ENCODE results near the gene RMND5A. TPM values are rescaled to one million over a fixed set of nuclear protein-coding genes. Genes with fewer than 3 reads are reported as not detected.

RMND5A gene
- total RNA-seq, 1 donor from 2014 or later, result 40.1 TPM

DNA sequence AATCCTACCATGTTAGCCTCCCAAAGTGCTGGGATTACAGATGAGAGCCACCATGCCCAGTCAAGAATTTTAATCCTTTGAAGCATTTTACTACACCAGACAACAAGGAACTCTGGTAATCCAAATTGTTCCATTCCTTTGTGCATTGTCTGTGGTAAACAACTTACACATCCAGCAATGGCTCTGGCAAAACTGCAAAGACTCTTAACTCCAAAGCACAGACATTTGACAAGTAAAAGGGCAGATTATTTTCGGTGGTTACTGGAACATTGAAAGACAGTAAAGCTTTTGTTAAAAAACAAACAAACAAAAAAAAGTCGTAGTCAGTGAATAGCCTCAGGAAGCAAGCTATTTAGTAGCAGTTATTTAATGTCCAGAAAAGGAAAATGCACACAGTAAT lies 33.2 kb upstream of the RMND5A start:
- TF ChIP-seq, protein P1, sequence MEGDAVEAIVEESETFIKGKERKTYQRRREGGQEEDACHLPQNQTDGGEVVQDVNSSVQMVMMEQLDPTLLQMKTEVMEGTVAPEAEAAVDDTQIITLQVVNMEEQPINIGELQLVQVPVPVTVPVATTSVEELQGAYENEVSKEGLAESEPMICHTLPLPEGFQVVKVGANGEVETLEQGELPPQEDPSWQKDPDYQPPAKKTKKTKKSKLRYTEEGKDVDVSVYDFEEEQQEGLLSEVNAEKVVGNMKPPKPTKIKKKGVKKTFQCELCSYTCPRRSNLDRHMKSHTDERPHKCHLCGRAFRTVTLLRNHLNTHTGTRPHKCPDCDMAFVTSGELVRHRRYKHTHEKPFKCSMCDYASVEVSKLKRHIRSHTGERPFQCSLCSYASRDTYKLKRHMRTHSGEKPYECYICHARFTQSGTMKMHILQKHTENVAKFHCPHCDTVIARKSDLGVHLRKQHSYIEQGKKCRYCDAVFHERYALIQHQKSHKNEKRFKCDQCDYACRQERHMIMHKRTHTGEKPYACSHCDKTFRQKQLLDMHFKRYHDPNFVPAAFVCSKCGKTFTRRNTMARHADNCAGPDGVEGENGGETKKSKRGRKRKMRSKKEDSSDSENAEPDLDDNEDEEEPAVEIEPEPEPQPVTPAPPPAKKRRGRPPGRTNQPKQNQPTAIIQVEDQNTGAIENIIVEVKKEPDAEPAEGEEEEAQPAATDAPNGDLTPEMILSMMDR (conservative IDR thresholded peaks at IDR 0.05), result no peak
- Mint-ChIP-seq H3K36me3 (ENCODE audit: low read depth) (peaks cover 3% of the 10 kb centered on the region), H3K27me3 (ENCODE audit: low read depth) (no peaks in the 10 kb centered on the region), H3K9me3 (peaks cover 3% of the 10 kb centered on the region), H3K27ac (ENCODE audit: unreplicated experiment) (no peak overlapping the region), H3K4me1 (peaks cover 8% of the 10 kb centered on the region), H3K4me3 (no peak overlapping the region)
- no peak for DNase-seq (ENCODE audit: low read depth, low spot score)

DNA sequence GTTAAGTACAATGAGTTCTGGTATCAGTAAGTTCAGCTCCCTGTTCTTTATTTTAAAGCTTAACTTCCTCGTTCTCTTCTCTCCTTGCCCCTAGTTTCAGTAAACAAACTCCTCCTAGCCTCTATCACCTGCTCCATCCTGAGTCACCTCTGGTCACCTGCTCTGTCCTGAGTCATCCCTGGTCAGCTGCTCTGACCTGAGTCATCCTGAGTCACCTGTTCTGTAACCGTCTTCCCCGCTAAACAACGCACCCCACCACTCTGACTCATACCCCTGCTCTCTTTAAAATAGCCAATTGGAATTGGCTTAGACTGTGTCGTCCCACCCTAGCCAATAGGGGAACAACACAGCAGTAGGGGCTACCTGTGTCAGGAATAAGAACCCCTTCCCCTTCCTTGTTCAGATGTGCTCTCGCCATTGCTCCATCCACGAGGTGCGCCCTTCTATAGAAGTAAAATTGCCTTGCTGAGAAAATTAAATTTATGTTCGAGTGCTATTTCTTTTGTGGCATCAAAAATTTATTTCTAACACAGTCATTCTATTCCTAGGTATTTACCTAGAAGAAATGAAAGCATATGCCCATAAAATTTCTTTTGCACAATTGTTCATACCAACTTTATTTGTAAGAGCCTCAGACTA lies 24.9 kb upstream of the RMND5A start:
- Mint-ChIP-seq H3K27ac (ENCODE audit: unreplicated experiment) (no peak overlapping the region), H3K36me3 (ENCODE audit: low read depth) (peaks cover 22% of the 10 kb centered on the region), H3K9me3 (peaks cover 13% of the 10 kb centered on the region), H3K4me3 (no peak overlapping the region), H3K4me1 (no peaks in the 10 kb centered on the region), H3K27me3 (ENCODE audit: low read depth) (no peaks in the 10 kb centered on the region)
- DNase-seq (ENCODE audit: low read depth, low spot score), result no peak
- TF ChIP-seq, protein P1 (conservative IDR thresholded peaks at IDR 0.05), result no peak

DNA sequence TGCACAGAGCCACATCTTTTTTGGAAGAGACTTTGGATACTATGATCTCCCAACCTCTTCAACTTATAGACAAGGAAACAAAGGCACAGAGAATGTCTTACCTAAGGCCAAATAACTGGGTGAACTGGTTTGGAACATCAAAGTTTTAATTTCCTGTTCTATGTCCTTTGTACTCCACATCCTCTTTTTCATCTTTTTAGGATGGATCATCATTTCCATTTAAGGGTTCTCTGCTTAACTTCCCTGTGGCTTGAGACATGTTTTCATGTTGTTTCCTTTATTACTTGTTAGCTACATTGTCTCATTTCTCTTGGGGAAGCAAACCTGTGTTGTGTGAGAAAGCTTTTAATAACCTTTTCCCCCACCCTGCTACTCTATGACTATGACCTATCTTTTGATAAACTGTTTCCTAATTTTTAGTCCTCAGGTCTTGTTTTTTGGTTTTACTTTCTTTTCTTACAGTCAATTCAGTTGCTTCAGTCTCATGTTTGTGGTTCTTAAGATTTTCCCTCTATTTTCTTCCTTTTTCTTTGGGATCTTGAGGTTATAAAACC lies 22.5 kb upstream of the RMND5A start:
- Mint-ChIP-seq H3K4me1 (no peaks in the 10 kb centered on the region), H3K27ac (ENCODE audit: unreplicated experiment) (no peak overlapping the region), H3K36me3 (ENCODE audit: low read depth) (peaks cover 19% of the 10 kb centered on the region), H3K27me3 (ENCODE audit: low read depth) (no peaks in the 10 kb centered on the region), H3K4me3 (no peak overlapping the region), H3K9me3 (peaks cover 13% of the 10 kb centered on the region)
- TF ChIP-seq, protein P1 (conservative IDR thresholded peaks at IDR 0.05), result no peak
- DNase-seq (ENCODE audit: low read depth, low spot score), result no peak

DNA sequence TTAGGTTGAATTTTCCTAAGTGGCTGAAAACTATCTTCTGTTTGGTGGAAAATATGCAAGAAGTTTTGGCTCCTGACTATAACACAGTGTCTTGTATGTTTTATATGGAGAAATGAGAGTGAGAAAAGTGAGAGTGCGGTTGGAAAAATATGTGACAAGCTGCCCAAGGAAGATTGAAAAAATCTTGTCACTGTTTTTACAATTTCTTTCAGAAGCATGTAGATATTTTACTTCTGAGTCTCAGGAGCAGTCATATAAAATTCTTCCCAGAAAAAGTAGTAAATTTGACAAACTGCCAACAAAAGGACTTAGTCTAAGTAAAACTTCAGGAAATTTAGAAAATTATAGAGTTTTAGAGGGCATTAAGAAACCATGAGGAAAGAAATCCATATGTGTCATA lies 19.4 kb upstream of the RMND5A start:
- DNase-seq (ENCODE audit: low read depth, low spot score), result no peak
- H3K27me3 Mint-ChIP-seq (ENCODE audit: low read depth), result no peaks in the 10 kb centered on the region
- H3K4me1 Mint-ChIP-seq, result peaks cover 17% of the 10 kb centered on the region
- TF ChIP-seq, protein P1 (conservative IDR thresholded peaks at IDR 0.05), result no peak
- H3K36me3 Mint-ChIP-seq (ENCODE audit: low read depth), result peaks cover 2% of the 10 kb centered on the region
- H3K9me3 Mint-ChIP-seq, result peaks cover 2% of the 10 kb centered on the region
- H3K27ac Mint-ChIP-seq (ENCODE audit: unreplicated experiment), result no peak overlapping the region
- H3K4me3 Mint-ChIP-seq, result no peak overlapping the region

DNA sequence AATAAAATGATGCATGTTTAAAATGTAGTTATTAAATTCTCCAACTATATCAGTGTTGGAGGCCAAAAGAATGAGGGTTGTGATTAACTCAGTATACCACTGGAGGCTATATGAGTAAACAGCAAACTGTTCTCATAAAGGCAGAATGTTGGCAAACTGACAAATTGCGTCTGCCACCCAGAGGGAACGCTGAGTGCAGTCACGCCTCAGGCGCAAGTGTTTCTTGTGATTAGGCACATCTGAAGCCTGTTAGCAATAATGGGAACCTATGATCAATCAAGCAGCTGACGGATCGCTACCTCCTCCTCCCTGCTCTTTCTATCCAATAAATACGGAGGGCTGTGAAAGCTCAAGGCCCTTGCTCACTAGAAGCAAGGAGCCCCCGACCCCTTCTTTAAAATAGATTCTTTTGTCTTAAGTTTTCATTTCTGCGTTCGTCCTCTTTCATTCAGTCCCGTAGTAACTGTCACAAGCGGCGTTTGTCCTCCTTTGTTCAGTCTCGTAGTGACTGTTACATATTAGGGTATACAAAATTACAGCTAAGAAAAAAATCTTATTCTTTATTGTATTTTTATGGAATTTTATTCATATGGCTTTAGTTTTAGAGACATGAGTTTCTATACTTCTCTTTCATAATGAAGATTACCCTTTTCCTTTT lies 16.3 kb upstream of the RMND5A start:
- Mint-ChIP-seq H3K36me3 (ENCODE audit: low read depth) (peaks cover 9% of the 10 kb centered on the region), H3K4me3 (peak overlapping the region; percentile 34), H3K9me3 (peaks cover 10% of the 10 kb centered on the region), H3K4me1 (peaks cover 17% of the 10 kb centered on the region), H3K27me3 (ENCODE audit: low read depth) (no peaks in the 10 kb centered on the region), H3K27ac (ENCODE audit: unreplicated experiment) (no peak overlapping the region)
- TF ChIP-seq, protein P1 (conservative IDR thresholded peaks at IDR 0.05), result no peak
- no peak for DNase-seq (ENCODE audit: low read depth, low spot score)

Measured in neural crest cell (in vitro differentiated cells).